A172 (cell line): ENCODE results near the gene RAB20. TPM values are rescaled to one million over a fixed set of nuclear protein-coding genes. Genes with fewer than 3 reads are reported as not detected.
"Not testable (repeated sequence)": the region's sequence is repeated elsewhere in the genome, so short reads cannot be mapped to it uniquely, and the experiment has no call there.

Source experiments
- DNase-seq: peaks from one replicate; pipeline ENCODE4 v3.0.0-alpha.2; 2015; ENCODE audit warnings: low spot score
- total RNA-seq: library from RNA; depleted of rRNA; stranded (reverse); fragments of >200 nt; shearing (Covaris generic); gene quantifications from 2 replicates; pipeline ENCODE4 v1.2.3, GENCODE V29; 2014; rRNA removed

The RAB20 gene
- total RNA-seq, result 1.7 and 3.6 TPM in 2 replicates

- DNase-seq, result peak; percentile 48
These were observed at the start of gene RAB20 for GRCh38 chr13:110561344-110562035. Gene RAB20 (minus strand): TSS chr13:110561722. CDS start chr13:110561519, 203 bp downstream.

GRCh38 chr13:110610955-110611595 is 49.6 kb upstream of the RAB20 start:
- peak; percentile 48 for DNase-seq

- no peak for DNase-seq
These were observed 46.2 kb upstream of the RAB20 start for GRCh38 chr13:110607675-110608224.

- DNase-seq, result not testable (repeated sequence)
These were observed 44.8 kb upstream of the RAB20 start for GRCh38 chr13:110606281-110606680.

- DNase-seq, result no peak
These were observed 43.6 kb upstream of the RAB20 start for GRCh38 chr13:110605132-110605531.

GRCh38 chr13:110600980-110601379 is 39.5 kb upstream of the RAB20 start:
- no peak for DNase-seq

- no peak for DNase-seq
These were observed 38.8 kb upstream of the RAB20 start for GRCh38 chr13:110600261-110600819.

GRCh38 chr13:110597041-110597689 is 35.6 kb upstream of the RAB20 start:
- DNase-seq, result no peak

- peak; percentile 72 for DNase-seq
These were observed 32.1 kb upstream of the RAB20 start for GRCh38 chr13:110593430-110594130.

- no peak for DNase-seq
These were observed 31.1 kb upstream of the RAB20 start for GRCh38 chr13:110592665-110593064.

GRCh38 chr13:110590577-110590976 is 29.1 kb upstream of the RAB20 start:
- no peak for DNase-seq

GRCh38 chr13:110589793-110590390 is 28.4 kb upstream of the RAB20 start:
- no peak for DNase-seq

- no peak for DNase-seq
These were observed 21.8 kb upstream of the RAB20 start for GRCh38 chr13:110583178-110583865.

- DNase-seq, result no peak
These were observed 21.0 kb upstream of the RAB20 start for GRCh38 chr13:110582421-110582954.

GRCh38 chr13:110581506-110582185 is 20.1 kb upstream of the RAB20 start:
- DNase-seq, result no peak

GRCh38 chr13:110580800-110581199 is 19.3 kb upstream of the RAB20 start:
- DNase-seq, result no peak

- DNase-seq, result no peak
These were observed 16.8 kb upstream of the RAB20 start for GRCh38 chr13:110578363-110578762.

- no peak for DNase-seq
These were observed 15.4 kb upstream of the RAB20 start for GRCh38 chr13:110576736-110577476.

GRCh38 chr13:110576070-110576394 is 14.5 kb upstream of the RAB20 start:
- no peak for DNase-seq
